ENCODE measurements around the gene PPP1R1B.

PPP1R1B gene

GRCh38 chr17:39684369-39685192 lies 57.8 kb downstream of the PPP1R1B start:
- DNase-seq (ENCODE audit: low spot score) = no peak
